Testis (tissue), 2 donors: Measurements from ENCODE around the gene AKIRIN2.

Source experiments
- POLR2A ChIP-seq: fragments of 450-650 bp; IDR thresholded peaks from one replicate; pipeline ENCODE4 v1.6.1; 2017; ENCODE audit warnings: antibody characterized with exemption, mild to moderate bottlenecking, moderate library complexity
- TF ChIP-seq, protein P1 (sequence below), 3 experiments: fragments of 450-650 bp in 2 of 3; fragments of 200-600 bp in 1 of 3; sonication (generic) in 1 of 3; IDR thresholded peaks; one replicate each; pipeline ENCODE4 v1.5.1; 2016 to 2019; ENCODE audit warnings: antibody characterized with exemption in 3 of 3, mild to moderate bottlenecking in 2 of 3, moderate library complexity in 1 of 3

- TF ChIP-seq, protein P1, sequence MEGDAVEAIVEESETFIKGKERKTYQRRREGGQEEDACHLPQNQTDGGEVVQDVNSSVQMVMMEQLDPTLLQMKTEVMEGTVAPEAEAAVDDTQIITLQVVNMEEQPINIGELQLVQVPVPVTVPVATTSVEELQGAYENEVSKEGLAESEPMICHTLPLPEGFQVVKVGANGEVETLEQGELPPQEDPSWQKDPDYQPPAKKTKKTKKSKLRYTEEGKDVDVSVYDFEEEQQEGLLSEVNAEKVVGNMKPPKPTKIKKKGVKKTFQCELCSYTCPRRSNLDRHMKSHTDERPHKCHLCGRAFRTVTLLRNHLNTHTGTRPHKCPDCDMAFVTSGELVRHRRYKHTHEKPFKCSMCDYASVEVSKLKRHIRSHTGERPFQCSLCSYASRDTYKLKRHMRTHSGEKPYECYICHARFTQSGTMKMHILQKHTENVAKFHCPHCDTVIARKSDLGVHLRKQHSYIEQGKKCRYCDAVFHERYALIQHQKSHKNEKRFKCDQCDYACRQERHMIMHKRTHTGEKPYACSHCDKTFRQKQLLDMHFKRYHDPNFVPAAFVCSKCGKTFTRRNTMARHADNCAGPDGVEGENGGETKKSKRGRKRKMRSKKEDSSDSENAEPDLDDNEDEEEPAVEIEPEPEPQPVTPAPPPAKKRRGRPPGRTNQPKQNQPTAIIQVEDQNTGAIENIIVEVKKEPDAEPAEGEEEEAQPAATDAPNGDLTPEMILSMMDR (IDR thresholded peaks at IDR 0.05) = no peak
- TF ChIP-seq POLR2A = no peak
These were observed 46.2 kb downstream of the AKIRIN2 start for GRCh38 chr6:87655824-87656223.
